Activated CD8-positive, alpha-beta memory T cell treated with anti-CD3 and anti-CD28 coated beads, Interleukin-2, amount 50 U/mL, for 1 hour (primary cell): ENCODE measurements around the gene KRTAP17-1.
"Not testable (repeated sequence)": the region's sequence is repeated elsewhere in the genome, so short reads cannot be mapped to it uniquely, and the experiment has no call there.

Experiments used
- DNase-seq: peaks from one replicate; pipeline ENCODE4 v3.0.0-alpha.2; 2020; ENCODE audit errors: extremely low read depth

KRTAP17-1 gene

GRCh38 chr17:41315204-41315794 is at the start of gene KRTAP17-1:
Gene KRTAP17-1, minus strand, starts transcription at chr17:41315710. Its CDS starts 60 bp downstream, at chr17:41315650.
- DNase-seq = no peak

- no peak for DNase-seq
Observed at GRCh38 chr17:41363881-41364280, 48.4 kb upstream of the KRTAP17-1 start.

- DNase-seq = no peak
Observed at GRCh38 chr17:41360296-41360995, 44.9 kb upstream of the KRTAP17-1 start.

- DNase-seq = no peak
Observed at GRCh38 chr17:41354536-41354935, 39.0 kb upstream of the KRTAP17-1 start.

GRCh38 chr17:41352597-41353366 is 37.3 kb upstream of the KRTAP17-1 start:
- no peak for DNase-seq

GRCh38 chr17:41351177-41351576 is 35.7 kb upstream of the KRTAP17-1 start:
- DNase-seq = no peak

GRCh38 chr17:41350381-41350878 is 34.9 kb upstream of the KRTAP17-1 start, which contains the start of gene KRT33A:
Gene KRT33A, minus strand, starts transcription at chr17:41350828. Its CDS starts 61 bp downstream, at chr17:41350767.
- not testable (repeated sequence) for DNase-seq

GRCh38 chr17:41347869-41348760 is 32.6 kb upstream of the KRTAP17-1 start:
- no peak for DNase-seq

- DNase-seq = not testable (repeated sequence)
Observed at GRCh38 chr17:41346421-41346820, 30.9 kb upstream of the KRTAP17-1 start.

GRCh38 chr17:41345992-41346391 is 30.5 kb upstream of the KRTAP17-1 start:
- no peak for DNase-seq

- DNase-seq = no peak
Observed at GRCh38 chr17:41343029-41343428, 27.5 kb upstream of the KRTAP17-1 start.

GRCh38 chr17:41340934-41341861 is 25.7 kb upstream of the KRTAP17-1 start:
- DNase-seq = no peak

GRCh38 chr17:41340494-41340893 is 25.0 kb upstream of the KRTAP17-1 start:
- DNase-seq = no peak

GRCh38 chr17:41339571-41340172 is 24.2 kb upstream of the KRTAP17-1 start:
- no peak for DNase-seq

- DNase-seq = peak; percentile 36
Observed at GRCh38 chr17:41338961-41339485, 23.5 kb upstream of the KRTAP17-1 start.

GRCh38 chr17:41335747-41336146 is 20.2 kb upstream of the KRTAP17-1 start:
- no peak for DNase-seq

- DNase-seq = no peak
Observed at GRCh38 chr17:41334385-41335305, 19.1 kb upstream of the KRTAP17-1 start.

- no peak for DNase-seq
Observed at GRCh38 chr17:41333836-41334235, 18.3 kb upstream of the KRTAP17-1 start.
